Chondrocyte (in vitro differentiated cells): ENCODE data around the gene ASCC3. TPM values are rescaled to one million over a fixed set of nuclear protein-coding genes. Genes with fewer than 3 reads are reported as not detected.

Source experiments
- DNase-seq: peaks from one replicate; pipeline ENCODE4 v3.0.0; 2021; ENCODE audit warnings: mixed read lengths, low spot score
- H3K27ac Mint-ChIP-seq: one replicate; pipeline ENCODE4 v1.8.0; 2021; ENCODE audit warnings: mild to moderate bottlenecking, moderate library complexity, mixed read lengths; ENCODE audit not compliant: unreplicated experiment
- H3K27me3 Mint-ChIP-seq: 2 replicates; pipeline ENCODE4 v1.8.0; 2021; ENCODE audit warnings: low read depth, mixed read lengths
- H3K36me3 Mint-ChIP-seq: 2 replicates; pipeline ENCODE4 v1.8.0; 2021; ENCODE audit warnings: low read depth, mixed read lengths
- H3K4me1 Mint-ChIP-seq: 2 replicates; pipeline ENCODE4 v1.8.0; 2021; ENCODE audit warnings: low read depth, mild to moderate bottlenecking, mixed read lengths
- H3K4me3 Mint-ChIP-seq: one replicate; pipeline ENCODE4 v1.8.0; 2021; ENCODE audit warnings: mild to moderate bottlenecking, moderate library complexity, mixed read lengths; ENCODE audit not compliant: unreplicated experiment
- H3K9me3 Mint-ChIP-seq: 2 replicates; pipeline ENCODE4 v1.8.0; 2021; ENCODE audit warnings: low read depth, mixed read lengths
- total RNA-seq: library from RNA; stranded (reverse); gene quantifications from 3 replicates; pipeline ENCODE4 v1.2.1, GENCODE V29; 2021
- TF ChIP-seq, protein P1 (sequence below): fragments of 200-600 bp; sonication (generic); IDR thresholded peaks from 2 replicates; pipeline ENCODE4 v1.5.0; 2021; ENCODE audit warnings: antibody characterized with exemption, mild to moderate bottlenecking, moderate library complexity

The ASCC3 gene
- total RNA-seq, 1 donor from 2014 or later, result 54.3 TPM

DNA sequence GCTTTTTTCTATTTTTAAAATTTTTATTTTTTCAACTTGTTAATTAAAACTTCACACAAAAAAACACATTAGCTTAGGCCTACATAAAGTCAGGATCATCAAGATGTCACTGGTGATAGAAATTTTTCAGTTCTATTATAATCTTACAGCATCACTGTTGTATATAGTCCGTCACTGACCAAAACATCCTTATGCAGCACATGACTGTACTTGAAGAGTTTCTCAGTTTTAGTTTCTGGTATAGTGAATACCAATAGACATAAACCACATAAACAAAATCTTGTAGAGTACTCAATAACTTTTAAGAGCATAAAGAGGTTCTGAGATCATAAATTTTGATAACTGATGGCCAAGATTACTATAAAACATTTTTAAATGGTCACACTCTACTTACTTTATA is 71.8 kb downstream of the ASCC3 start:
- TF ChIP-seq, protein P1, sequence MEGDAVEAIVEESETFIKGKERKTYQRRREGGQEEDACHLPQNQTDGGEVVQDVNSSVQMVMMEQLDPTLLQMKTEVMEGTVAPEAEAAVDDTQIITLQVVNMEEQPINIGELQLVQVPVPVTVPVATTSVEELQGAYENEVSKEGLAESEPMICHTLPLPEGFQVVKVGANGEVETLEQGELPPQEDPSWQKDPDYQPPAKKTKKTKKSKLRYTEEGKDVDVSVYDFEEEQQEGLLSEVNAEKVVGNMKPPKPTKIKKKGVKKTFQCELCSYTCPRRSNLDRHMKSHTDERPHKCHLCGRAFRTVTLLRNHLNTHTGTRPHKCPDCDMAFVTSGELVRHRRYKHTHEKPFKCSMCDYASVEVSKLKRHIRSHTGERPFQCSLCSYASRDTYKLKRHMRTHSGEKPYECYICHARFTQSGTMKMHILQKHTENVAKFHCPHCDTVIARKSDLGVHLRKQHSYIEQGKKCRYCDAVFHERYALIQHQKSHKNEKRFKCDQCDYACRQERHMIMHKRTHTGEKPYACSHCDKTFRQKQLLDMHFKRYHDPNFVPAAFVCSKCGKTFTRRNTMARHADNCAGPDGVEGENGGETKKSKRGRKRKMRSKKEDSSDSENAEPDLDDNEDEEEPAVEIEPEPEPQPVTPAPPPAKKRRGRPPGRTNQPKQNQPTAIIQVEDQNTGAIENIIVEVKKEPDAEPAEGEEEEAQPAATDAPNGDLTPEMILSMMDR, result no peak
- peaks cover 9% of the 10 kb centered on the region for H3K36me3 Mint-ChIP-seq
- H3K9me3 Mint-ChIP-seq, result no peaks in the 10 kb centered on the region
- H3K4me3 Mint-ChIP-seq, result no peak overlapping the region
- no peak for DNase-seq
- no peak overlapping the region for H3K27ac Mint-ChIP-seq
- peaks cover 7% of the 10 kb centered on the region for H3K4me1 Mint-ChIP-seq
- no peaks in the 10 kb centered on the region for H3K27me3 Mint-ChIP-seq

DNA sequence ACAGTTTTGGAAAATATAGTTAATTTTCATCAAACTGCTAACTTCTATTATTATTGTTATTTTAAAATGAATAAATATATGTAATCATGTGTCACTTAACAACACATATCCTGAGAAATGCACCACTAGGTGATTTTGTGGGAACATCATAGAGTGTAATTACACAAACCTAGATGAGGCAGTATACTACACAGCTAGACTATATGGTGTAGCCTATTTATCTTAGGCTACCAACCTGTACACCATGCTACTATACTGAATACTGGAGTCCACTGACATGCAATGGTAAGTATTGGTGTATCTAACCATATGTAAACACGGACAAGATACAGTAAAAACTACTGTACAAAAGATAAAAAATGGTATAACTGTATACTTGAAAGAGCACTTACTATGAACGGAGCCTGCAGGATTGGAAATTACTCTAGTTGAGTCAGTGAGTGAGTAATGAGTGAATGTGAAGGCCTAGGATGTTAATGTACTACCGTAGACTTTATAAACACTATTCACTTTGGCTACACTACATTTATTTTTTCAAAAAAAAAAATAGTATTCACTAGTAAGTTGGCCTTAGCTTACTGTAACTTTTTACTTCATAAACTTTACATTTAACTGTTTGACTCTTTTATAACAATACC is 72.4 kb downstream of the ASCC3 start:
- TF ChIP-seq, protein P1, result no peak
- Mint-ChIP-seq H3K36me3 (peaks cover 10% of the 10 kb centered on the region), H3K4me1 (peaks cover 5% of the 10 kb centered on the region), H3K27me3 (no peaks in the 10 kb centered on the region), H3K4me3 (no peak overlapping the region), H3K27ac (no peak overlapping the region), H3K9me3 (no peaks in the 10 kb centered on the region)
- no peak for DNase-seq

DNA sequence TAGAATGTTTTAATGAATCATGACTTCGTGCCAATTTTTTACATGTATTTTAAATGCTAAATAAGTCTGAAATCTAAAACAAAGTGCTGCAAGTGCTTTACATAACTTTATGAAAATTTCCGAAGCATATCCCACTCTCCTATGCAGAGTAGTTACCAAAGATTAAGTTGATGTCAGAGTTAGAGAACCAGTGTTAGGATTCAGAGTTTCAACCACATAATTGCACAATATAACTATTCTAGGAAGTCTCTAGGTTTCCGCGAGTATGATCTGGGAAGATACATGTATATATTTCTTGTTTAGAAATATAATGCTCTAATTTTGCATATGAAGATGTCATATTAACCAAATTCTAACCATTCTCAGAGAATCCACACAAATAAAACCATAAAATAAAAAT is 74.8 kb downstream of the ASCC3 start:
- TF ChIP-seq, protein P1, result no peak
- DNase-seq, result no peak
- H3K9me3 Mint-ChIP-seq, result no peaks in the 10 kb centered on the region

DNA sequence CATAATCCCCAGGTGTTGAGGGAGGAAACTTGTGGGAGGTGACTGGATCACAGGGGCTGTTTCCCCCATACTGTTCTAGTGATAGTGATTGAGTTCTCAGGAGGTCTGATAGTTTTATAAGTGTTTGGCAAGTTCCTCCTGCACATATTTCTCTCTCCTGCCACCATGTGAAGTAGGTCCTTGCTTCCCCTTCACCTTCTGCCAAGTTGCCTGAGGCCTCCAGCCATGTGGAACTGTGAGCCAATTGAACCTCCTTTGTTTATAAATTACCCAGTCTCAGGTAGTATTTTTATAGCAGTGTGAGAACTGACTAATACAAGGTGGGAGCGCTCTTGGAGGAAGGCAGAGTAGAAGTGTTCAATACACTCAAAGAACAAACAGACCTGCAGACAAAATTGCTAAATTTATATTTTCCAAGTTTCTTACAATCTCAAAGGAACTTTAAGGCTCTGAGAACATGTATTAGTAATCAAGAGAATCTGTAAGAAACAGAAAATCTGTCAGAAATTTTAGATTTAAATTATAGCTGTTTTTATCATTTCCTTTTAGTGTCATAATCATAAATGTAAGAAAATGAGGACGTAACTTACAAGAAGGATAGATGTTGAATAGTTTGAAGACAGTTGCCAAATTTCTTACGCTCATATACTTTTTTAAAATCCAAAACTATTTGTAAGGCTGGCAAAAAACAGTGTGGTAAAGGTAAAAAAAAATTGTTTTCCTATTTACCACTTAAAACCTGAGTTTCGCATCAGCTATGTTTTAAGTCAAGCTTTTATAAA is 77.7 kb downstream of the ASCC3 start:
- Mint-ChIP-seq H3K4me1 (peaks cover 5% of the 10 kb centered on the region), H3K9me3 (no peaks in the 10 kb centered on the region), H3K4me3 (no peak overlapping the region), H3K27ac (no peak overlapping the region), H3K27me3 (no peaks in the 10 kb centered on the region), H3K36me3 (peaks cover 7% of the 10 kb centered on the region)
- no peak for DNase-seq
- TF ChIP-seq, protein P1, result no peak

More for the DNA sequence above, 74.8 kb downstream of the ASCC3 start:
- Mint-ChIP-seq H3K27ac (no peak overlapping the region), H3K27me3 (no peaks in the 10 kb centered on the region), H3K36me3 (peaks cover 7% of the 10 kb centered on the region), H3K4me1 (peaks cover 7% of the 10 kb centered on the region), H3K4me3 (no peak overlapping the region)

DNA sequence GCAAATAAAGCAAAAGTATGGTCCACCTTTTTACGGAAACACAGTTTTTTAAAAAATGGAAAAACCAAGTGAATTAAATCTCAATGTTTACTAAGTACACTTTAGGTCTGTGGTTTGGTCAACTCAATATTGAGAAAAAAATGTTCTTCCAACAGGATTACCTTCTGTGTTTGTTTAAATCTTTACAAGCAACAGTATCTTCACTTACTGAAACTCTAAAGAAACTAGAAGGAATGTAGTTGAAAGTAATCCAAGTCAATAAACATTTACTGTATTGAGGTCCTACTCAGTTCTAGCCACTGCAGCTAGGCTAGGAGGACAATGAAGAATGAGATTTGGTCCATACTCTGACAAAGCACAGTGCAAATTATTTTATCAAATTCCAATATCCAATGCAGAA is 80.1 kb downstream of the ASCC3 start:
- Mint-ChIP-seq H3K4me1 (peaks cover 5% of the 10 kb centered on the region), H3K36me3 (peaks cover 8% of the 10 kb centered on the region), H3K9me3 (no peaks in the 10 kb centered on the region), H3K27ac (no peak overlapping the region), H3K4me3 (no peak overlapping the region), H3K27me3 (no peaks in the 10 kb centered on the region)
- TF ChIP-seq, protein P1, result no peak
- DNase-seq, result no peak
